A549 (cell line): ENCODE measurements around the gene PSMD5. TPM values are rescaled to one million over a fixed set of nuclear protein-coding genes. Genes with fewer than 3 reads are reported as not detected.

Experiments used
- ATAC-seq, 2 experiments: fragments of 200-7000 bp in 1 of 2; fragments of >200 bp in 1 of 2; cut with Nextera tagmentation in 1 of 2; cut with Tn5 transposase in 1 of 2; 3 replicates each; pipeline versions ENCODE4 v1.8.0 to v1.9.1; 2018 to 2020; ENCODE audit warnings: mild to moderate bottlenecking in 1 of 2, moderate library complexity in 1 of 2
- CTCF ChIA-PET: fragments of 300-600 bp; sonication (Branson Sonifier 250); formaldehyde crosslinking; extraction: SDS; loops from one replicate; lab custom pipeline; 2021; ENCODE audit warnings: antibody characterized with exemption, inconsistent platforms; lab: Yijun Ruan, JAX
- POLR2A ChIA-PET: fragments of 350-600 bp; formaldehyde crosslinking; extraction: SDS; loops from one replicate; lab custom pipeline; 2021; ENCODE audit warnings: antibody characterized with exemption, inconsistent platforms; lab: Yijun Ruan, JAX
- DNase-seq, 2 experiments: peaks; one replicate each; pipeline versions ENCODE4 v3.0.0 to v3.0.0-alpha.2; 2011 to 2016; ENCODE audit warnings: low read depth in 1 of 2, low spot score in 1 of 2
- FAIRE-seq: peaks from 2 replicates; lab custom pipeline; 2011; peaks lifted over from hg19 to GRCh38; lab: Jason Lieb, UNC
- H3K27ac ChIP-seq, 2 experiments: fragments of >200 bp; sonication (Bioruptor Twin); formaldehyde crosslinking; 3 replicates each; pipeline ENCODE4 v1.5.1; 2016 to 2017
- H3K4me1 ChIP-seq: fragments of >200 bp; sonication (Bioruptor Twin); formaldehyde crosslinking; 3 replicates; pipeline ENCODE4 v1.6.1; 2016
- H3K4me2 ChIP-seq: fragments of >200 bp; sonication (Bioruptor Twin); formaldehyde crosslinking; 3 replicates; pipeline ENCODE4 v1.6.1; 2016
- H3K4me3 ChIP-seq: fragments of >200 bp; sonication (Bioruptor Twin); formaldehyde crosslinking; 3 replicates; pipeline ENCODE4 v1.5.1; 2016
- H3K9me3 ChIP-seq: fragments of >200 bp; sonication (Bioruptor Twin); formaldehyde crosslinking; 3 replicates; pipeline ENCODE4 v1.6.1; 2016
- CBX2 ChIP-seq: fragments of 200-600 bp; sonication (generic); IDR thresholded peaks from 2 replicates; pipeline ENCODE4 v1.6.1; 2016; ENCODE audit warnings: low read depth, mild to moderate bottlenecking, borderline replicate concordance
- CEBPB ChIP-seq, 2 experiments: fragments of >200 bp in 1 of 2; sonication (Bioruptor Twin) in 1 of 2; formaldehyde crosslinking in 1 of 2; IDR thresholded peaks; 2 replicates each; pipeline ENCODE4 v1.6.1; 2012 to 2016
- CHD4 ChIP-seq: fragments of 200-600 bp; sonication (generic); IDR thresholded peaks from 2 replicates; pipeline ENCODE4 v1.6.1; 2016; ENCODE audit warnings: antibody characterized with exemption, mild to moderate bottlenecking, borderline replicate concordance
- EHF ChIP-seq: fragments of 250-450 bp; sonication (Bioruptor Pico); IDR thresholded peaks from 2 replicates; pipeline ENCODE4 v1.5.0; 2020; ENCODE audit warnings: mild to moderate bottlenecking
- EHMT2 ChIP-seq: fragments of 200-600 bp; sonication (generic); IDR thresholded peaks from 2 replicates; pipeline ENCODE4 v1.6.1; 2016; ENCODE audit warnings: antibody characterized with exemption, low read depth, mild to moderate bottlenecking, moderate library complexity
- EP300 ChIP-seq, 2 experiments: fragments of >200 bp; sonication (Bioruptor Twin); formaldehyde crosslinking; IDR thresholded peaks; 2 replicates in 1 of 2; 3 replicates in 1 of 2; pipeline ENCODE4 v1.6.1; 2016 to 2017
- FOSL2 ChIP-seq, 2 experiments: fragments of 450-650 bp in 1 of 2; fragments of >200 bp in 1 of 2; sonication (Bioruptor Twin) in 1 of 2; formaldehyde crosslinking; IDR thresholded peaks; 2 replicates each; pipeline versions ENCODE4 v1.5.0 to v1.6.1; 2016 to 2020; ENCODE audit warnings: mild to moderate bottlenecking in 1 of 2, moderate library complexity in 1 of 2
- FOXS1 ChIP-seq: fragments of 250-450 bp; sonication (Bioruptor Pico); IDR thresholded peaks from 2 replicates; pipeline ENCODE4 v1.5.0; 2020; ENCODE audit warnings: mild to moderate bottlenecking, moderate library complexity
- GATA3 ChIP-seq: IDR thresholded peaks from 2 replicates; pipeline ENCODE4 v1.6.1; 2012; ENCODE audit warnings: borderline replicate concordance
- HOXB5 ChIP-seq: fragments of 250-450 bp; sonication (Bioruptor Pico); IDR thresholded peaks from 2 replicates; pipeline ENCODE4 v1.5.0; 2020; ENCODE audit warnings: mild to moderate bottlenecking, moderate library complexity
- KDM1A ChIP-seq: fragments of 200-600 bp; sonication (generic); IDR thresholded peaks from 2 replicates; pipeline ENCODE4 v1.6.1; 2016; ENCODE audit warnings: low read depth, mild to moderate bottlenecking
- MAZ ChIP-seq: fragments of 150-350 bp; IDR thresholded peaks from 2 replicates; pipeline ENCODE4 v1.6.1; 2014; ENCODE audit warnings: antibody characterized with exemption, low read depth, low read length, borderline replicate concordance
- MYC ChIP-seq: IDR thresholded peaks from 2 replicates; pipeline ENCODE4 v1.6.1; 2012; ENCODE audit warnings: mild to moderate bottlenecking, inconsistent platforms, low read length, improper control_type of control experiment, borderline replicate concordance
- NFE2L2 ChIP-seq: fragments of 150-350 bp; conservative IDR thresholded peaks from 2 replicates; pipeline ENCODE4 v1.6.1; 2014; ENCODE audit warnings: low read length
- NR3C1 ChIP-seq: fragments of >200 bp; sonication (Bioruptor Twin); formaldehyde crosslinking; IDR thresholded peaks from 3 replicates; pipeline ENCODE4 v1.6.1; 2017
- POLR2A ChIP-seq: IDR thresholded peaks from 2 replicates; pipeline ENCODE4 v1.6.1; 2012; ENCODE audit warnings: mild to moderate bottlenecking, low read length
- RAD21 ChIP-seq, 2 experiments: fragments of >200 bp in 1 of 2; sonication (Bioruptor Twin) in 1 of 2; formaldehyde crosslinking in 1 of 2; IDR thresholded peaks in 1 of 2; conservative IDR thresholded peaks in 1 of 2; 2 replicates in 1 of 2; 3 replicates in 1 of 2; pipeline ENCODE4 v1.6.1; 2012 to 2018; ENCODE audit warnings: inconsistent platforms in 1 of 2
- RCOR1 ChIP-seq: fragments of 150-350 bp; IDR thresholded peaks from 2 replicates; pipeline ENCODE4 v1.6.1; 2014; ENCODE audit warnings: antibody characterized with exemption, low read length, low read depth
- RFX5 ChIP-seq: fragments of 450-650 bp; IDR thresholded peaks from 2 replicates; pipeline ENCODE4 v1.7.1; 2014; ENCODE audit warnings: antibody characterized with exemption, mild to moderate bottlenecking, moderate library complexity
- TFCP2L1 ChIP-seq: fragments of 250-450 bp; sonication (Bioruptor Pico); IDR thresholded peaks from 2 replicates; pipeline ENCODE4 v1.5.0; 2021; ENCODE audit warnings: mild to moderate bottlenecking
- ZC3H11A ChIP-seq: fragments of 450-650 bp; IDR thresholded peaks from 2 replicates; pipeline ENCODE4 v1.6.1; 2014; ENCODE audit warnings: antibody characterized with exemption, mild to moderate bottlenecking
- WGBS: methylation state at CpG from one replicate; pipeline ENCODE4 v1.1.6; 2017; ENCODE audit errors: missing lambda C conversion rate; 5-methylcytosine and 5-hydroxymethylcytosine counted together
- polyA plus RNA-seq, 4 experiments: library from polyadenylated mRNA; depleted of rRNA in 3 of 4; stranded (reverse); fragments of >200 nt; fragmentation: RNase III in 1 of 4; extraction: RNeasy Plus Mini Kit Qiagen cat#74134 plus additional on column Dnase treatment in 1 of 4; gene quantifications; 2 replicates in 3 of 4; 3 replicates in 1 of 4; pipeline ENCODE4 v1.2.3, GENCODE V29; 2011 to 2017
- TF ChIP-seq, protein P1 (sequence below): fragments of 150-350 bp; IDR thresholded peaks from 2 replicates; pipeline ENCODE4 v1.6.1; 2014; ENCODE audit warnings: low read depth, mild to moderate bottlenecking, low read length
- TF ChIP-seq, protein P2 (sequence below): fragments of >200 bp; sonication (Bioruptor Twin); formaldehyde crosslinking; IDR thresholded peaks from 3 replicates; pipeline ENCODE4 v1.5.1; 2016
- TF ChIP-seq, protein P3 (sequence below): fragments of 250-450 bp; sonication (Bioruptor Pico); IDR thresholded peaks from 2 replicates; pipeline ENCODE4 v1.5.0; 2021; ENCODE audit warnings: mild to moderate bottlenecking, moderate library complexity, borderline replicate concordance
- TF ChIP-seq, protein P4 (sequence below): fragments of >200 bp; sonication (Bioruptor Twin); formaldehyde crosslinking; IDR thresholded peaks from 2 replicates; pipeline ENCODE4 v1.6.1; 2016

The PSMD5 gene
- polyA plus RNA-seq, 2 of the 4 experiments (the other 2 are of a cell fraction) = 34.6 to 63.7 TPM

DNA sequence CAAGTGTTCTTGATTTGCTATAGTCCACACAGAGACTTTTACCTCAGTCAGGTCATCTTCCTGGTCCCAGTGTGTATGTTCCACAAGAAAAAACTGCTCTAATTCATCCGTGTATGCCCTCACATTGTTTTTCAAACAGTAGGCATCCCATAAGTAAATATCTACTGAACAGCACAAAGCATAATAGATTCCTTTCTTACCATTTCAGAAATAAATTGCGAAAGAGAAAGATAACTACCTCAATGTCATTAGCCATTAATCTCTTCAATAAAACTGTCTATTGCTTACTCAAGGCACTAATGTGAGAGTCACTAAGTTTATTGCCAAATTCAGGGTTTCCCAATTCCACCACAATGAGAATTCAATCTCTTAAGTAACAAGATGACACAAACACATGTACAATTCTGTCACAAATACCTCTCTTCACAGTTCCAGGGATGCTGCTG is 59.1 kb downstream of the PSMD5 start:
- FAIRE-seq = no peak
- TF ChIP-seq HOXB5 (CRISPR knock-in tag) (peak; percentile 51; the same call in 1 of the 2 replicates), FOSL2 (IDR thresholded peaks at IDR 0.05) (no peak), FOSL2 (CRISPR knock-in tag; IDR thresholded peaks at IDR 0.05) (peak; percentile 52), EP300 (IDR thresholded peaks at IDR 0.05) (peak; percentile 11 to 49; a peak in 2 of 5 replicates), GATA3 (peak; percentile 45; the same call in 1 of the 2 replicates), CEBPB (IDR thresholded peaks at IDR 0.05) (peak; percentile 71), ZC3H11A (no peak)
- Histone ChIP-seq H3K4me2 (peak overlapping the region; percentile 27; the same call in 2 of the 3 replicates), H3K4me1 (peaks cover 27% of the 10 kb centered on the region), H3K9me3 (no peaks in the 10 kb centered on the region), H3K4me3 (no peak overlapping the region), H3K27ac (peak overlapping the region in 1 of 2 experiments; percentile 29; a peak in 2 of 6 replicates)
- WGBS = 43% methylated on average over 2 of the region's 2 CpGs
- peak in 1 of 2 experiments; percentile 72; a peak in 3 of 6 replicates for ATAC-seq
- peak in 1 of 2 experiments; percentile 60 for DNase-seq
- POLR2A ChIA-PET = interaction anchor here (0.6 to 1.6 kb wide), 2 partner anchors 10 to 67 kb away, joined by 7 to 15 read pairs; partner anchors contain the start of gene FBXW2
- CTCF ChIA-PET = interaction anchor here (1.1 kb wide), 1 partner anchor 28 kb away, joined by 3 read pairs; no protein-coding TSS in a partner anchor

DNA sequence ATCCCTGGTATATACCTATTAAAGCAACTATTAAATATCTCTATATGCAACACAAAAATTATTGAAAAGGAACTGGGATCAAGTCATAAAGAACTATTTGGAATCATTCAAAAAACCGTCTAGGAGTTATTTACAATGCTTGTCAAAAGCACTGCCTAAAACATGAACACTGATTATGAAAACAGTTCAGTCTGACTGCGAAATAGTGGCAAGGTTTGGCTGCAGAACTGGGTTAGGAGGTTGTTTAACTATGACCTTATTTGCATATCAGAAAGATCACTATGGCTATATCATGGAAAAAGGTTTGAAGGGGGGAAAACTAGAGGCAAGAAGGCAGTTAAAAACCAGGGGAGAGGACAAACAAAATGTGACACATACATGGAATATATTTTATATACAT is 61.5 kb downstream of the PSMD5 start:
- ATAC-seq = no peak
- FAIRE-seq = no peak
- Histone ChIP-seq H3K4me2 (no peak overlapping the region), H3K4me1 (peaks cover 46% of the 10 kb centered on the region), H3K27ac (no peak overlapping the region), H3K9me3 (no peaks in the 10 kb centered on the region), H3K4me3 (no peak overlapping the region)
- ChIA-PET CTCF (interaction anchor here (0.7 to 1.6 kb wide), 3 partner anchors 10 to 774 kb away, joined by 3 read pairs; no protein-coding TSS in a partner anchor), POLR2A (interaction anchor here (1.5 kb wide), 1 partner anchor 12 kb away, joined by 8 read pairs; the partner anchor contains the start of gene FBXW2)
- WGBS = 94% methylated on average over 2 of the region's 2 CpGs
- no peak for DNase-seq
- TF ChIP-seq POLR2A (no peak), RCOR1 (no peak), NR3C1 (no peak), TFCP2L1 (CRISPR knock-in tag) (no peak), EHF (CRISPR knock-in tag) (no peak), CHD4 (no peak), EHMT2 (no peak), HOXB5 (CRISPR knock-in tag) (no peak), MYC (no peak), FOXS1 (CRISPR knock-in tag) (no peak), MAZ (no peak), RFX5 (no peak), NFE2L2 (no peak), CBX2 (no peak), RAD21 (conservative IDR thresholded peaks at IDR 0.05 in 1 of 2, IDR thresholded peaks at IDR 0.05 in 1 of 2) (no peak), KDM1A (no peak)
- TF ChIP-seq, protein P1, sequence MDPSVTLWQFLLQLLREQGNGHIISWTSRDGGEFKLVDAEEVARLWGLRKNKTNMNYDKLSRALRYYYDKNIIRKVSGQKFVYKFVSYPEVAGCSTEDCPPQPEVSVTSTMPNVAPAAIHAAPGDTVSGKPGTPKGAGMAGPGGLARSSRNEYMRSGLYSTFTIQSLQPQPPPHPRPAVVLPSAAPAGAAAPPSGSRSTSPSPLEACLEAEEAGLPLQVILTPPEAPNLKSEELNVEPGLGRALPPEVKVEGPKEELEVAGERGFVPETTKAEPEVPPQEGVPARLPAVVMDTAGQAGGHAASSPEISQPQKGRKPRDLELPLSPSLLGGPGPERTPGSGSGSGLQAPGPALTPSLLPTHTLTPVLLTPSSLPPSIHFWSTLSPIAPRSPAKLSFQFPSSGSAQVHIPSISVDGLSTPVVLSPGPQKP = no peak
- TF ChIP-seq, protein P2, sequence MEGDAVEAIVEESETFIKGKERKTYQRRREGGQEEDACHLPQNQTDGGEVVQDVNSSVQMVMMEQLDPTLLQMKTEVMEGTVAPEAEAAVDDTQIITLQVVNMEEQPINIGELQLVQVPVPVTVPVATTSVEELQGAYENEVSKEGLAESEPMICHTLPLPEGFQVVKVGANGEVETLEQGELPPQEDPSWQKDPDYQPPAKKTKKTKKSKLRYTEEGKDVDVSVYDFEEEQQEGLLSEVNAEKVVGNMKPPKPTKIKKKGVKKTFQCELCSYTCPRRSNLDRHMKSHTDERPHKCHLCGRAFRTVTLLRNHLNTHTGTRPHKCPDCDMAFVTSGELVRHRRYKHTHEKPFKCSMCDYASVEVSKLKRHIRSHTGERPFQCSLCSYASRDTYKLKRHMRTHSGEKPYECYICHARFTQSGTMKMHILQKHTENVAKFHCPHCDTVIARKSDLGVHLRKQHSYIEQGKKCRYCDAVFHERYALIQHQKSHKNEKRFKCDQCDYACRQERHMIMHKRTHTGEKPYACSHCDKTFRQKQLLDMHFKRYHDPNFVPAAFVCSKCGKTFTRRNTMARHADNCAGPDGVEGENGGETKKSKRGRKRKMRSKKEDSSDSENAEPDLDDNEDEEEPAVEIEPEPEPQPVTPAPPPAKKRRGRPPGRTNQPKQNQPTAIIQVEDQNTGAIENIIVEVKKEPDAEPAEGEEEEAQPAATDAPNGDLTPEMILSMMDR = no peak
- TF ChIP-seq, protein P3, sequence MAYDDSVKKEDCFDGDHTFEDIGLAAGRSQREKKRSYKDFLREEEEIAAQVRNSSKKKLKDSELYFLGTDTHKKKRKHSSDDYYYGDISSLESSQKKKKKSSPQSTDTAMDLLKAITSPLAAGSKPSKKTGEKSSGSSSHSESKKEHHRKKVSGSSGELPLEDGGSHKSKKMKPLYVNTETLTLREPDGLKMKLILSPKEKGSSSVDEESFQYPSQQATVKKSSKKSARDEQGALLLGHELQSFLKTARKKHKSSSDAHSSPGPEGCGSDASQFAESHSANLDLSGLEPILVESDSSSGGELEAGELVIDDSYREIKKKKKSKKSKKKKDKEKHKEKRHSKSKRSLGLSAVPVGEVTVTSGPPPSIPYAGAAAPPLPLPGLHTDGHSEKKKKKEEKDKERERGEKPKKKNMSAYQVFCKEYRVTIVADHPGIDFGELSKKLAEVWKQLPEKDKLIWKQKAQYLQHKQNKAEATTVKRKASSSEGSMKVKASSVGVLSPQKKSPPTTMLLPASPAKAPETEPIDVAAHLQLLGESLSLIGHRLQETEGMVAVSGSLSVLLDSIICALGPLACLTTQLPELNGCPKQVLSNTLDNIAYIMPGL (CRISPR knock-in tag) = no peak
- TF ChIP-seq, protein P4, sequence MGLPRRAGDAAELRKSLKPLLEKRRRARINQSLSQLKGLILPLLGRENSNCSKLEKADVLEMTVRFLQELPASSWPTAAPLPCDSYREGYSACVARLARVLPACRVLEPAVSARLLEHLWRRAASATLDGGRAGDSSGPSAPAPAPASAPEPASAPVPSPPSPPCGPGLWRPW = no peak
